ENCODE measurements around the gene CDCA8. TPM values are rescaled to one million over a fixed set of nuclear protein-coding genes. Genes with fewer than 3 reads are reported as not detected.

CDCA8 gene
- total and polyA plus RNA-seq, 2 experiments from 2014 or later, result 31.6 to 37.9 TPM

DNA sequence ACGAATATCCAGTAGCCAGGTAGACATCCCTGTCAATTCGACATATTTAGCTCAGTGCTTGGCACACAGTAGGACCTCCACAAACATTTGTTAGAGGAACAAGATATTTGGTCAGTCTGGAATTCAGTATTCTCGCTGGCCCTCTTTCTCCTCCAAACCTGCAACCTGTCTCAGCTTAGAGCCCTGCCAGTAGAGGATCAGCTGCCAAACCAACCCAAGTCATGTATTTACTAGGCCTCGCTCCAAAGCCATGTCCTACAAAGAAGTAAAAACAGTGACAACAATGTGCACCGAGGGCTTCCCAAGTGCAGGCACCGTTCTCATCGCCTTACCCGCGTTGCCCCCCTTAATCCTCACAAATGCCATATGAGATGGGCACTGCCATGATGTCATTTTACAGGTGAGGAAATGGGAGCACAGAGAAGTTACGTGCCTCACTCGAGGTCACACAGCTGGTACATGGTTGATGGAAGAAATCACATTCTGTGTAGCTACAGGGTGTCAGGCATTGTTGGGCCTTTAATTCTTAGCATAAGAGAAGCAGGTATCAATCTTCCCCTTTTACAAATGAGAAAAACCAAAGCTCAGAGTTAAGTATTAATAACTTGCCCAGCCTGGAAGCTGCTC lies 26.0 kb upstream of the CDCA8 start (continued):
- TF ChIP-seq, protein P1, sequence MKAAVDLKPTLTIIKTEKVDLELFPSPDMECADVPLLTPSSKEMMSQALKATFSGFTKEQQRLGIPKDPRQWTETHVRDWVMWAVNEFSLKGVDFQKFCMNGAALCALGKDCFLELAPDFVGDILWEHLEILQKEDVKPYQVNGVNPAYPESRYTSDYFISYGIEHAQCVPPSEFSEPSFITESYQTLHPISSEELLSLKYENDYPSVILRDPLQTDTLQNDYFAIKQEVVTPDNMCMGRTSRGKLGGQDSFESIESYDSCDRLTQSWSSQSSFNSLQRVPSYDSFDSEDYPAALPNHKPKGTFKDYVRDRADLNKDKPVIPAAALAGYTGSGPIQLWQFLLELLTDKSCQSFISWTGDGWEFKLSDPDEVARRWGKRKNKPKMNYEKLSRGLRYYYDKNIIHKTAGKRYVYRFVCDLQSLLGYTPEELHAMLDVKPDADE (IDR thresholded peaks at IDR 0.05), result no peak

DNA sequence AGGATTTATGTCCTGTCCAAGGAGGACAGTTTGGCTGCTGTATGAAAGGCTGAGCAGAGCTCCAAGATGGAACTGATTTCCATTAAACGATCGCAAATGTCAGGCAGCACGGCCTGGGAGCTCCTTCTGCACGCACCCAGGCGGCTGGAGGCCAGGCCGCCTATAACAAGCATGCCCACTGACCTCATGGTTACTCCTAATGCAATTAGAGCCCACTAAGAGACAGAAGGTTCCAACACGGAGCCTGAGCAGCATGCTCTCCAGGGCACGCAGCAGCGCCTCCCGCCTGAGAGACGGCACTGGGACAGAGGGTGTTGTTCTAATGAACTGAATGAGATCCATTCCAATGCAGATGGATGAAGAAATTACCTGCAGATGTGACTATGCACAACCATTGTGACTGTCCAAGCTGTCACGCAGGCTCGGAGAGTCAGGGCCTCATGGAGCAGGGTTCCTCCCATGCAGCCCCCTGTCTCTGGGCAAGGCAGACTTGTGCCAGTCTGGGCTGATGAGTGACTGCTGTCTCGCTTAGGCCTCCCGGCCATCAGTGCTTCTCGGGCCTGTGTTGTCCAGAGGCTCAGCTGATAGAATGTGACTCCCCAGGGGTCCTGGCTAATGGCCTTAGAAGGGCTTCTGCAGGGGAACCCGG lies 25.2 kb upstream of the CDCA8 start:
- TF ChIP-seq CREB1 (CRISPR knock-in tag; IDR thresholded peaks at IDR 0.05; ENCODE audit: low read depth), result no peak
- TF ChIP-seq, protein P2, sequence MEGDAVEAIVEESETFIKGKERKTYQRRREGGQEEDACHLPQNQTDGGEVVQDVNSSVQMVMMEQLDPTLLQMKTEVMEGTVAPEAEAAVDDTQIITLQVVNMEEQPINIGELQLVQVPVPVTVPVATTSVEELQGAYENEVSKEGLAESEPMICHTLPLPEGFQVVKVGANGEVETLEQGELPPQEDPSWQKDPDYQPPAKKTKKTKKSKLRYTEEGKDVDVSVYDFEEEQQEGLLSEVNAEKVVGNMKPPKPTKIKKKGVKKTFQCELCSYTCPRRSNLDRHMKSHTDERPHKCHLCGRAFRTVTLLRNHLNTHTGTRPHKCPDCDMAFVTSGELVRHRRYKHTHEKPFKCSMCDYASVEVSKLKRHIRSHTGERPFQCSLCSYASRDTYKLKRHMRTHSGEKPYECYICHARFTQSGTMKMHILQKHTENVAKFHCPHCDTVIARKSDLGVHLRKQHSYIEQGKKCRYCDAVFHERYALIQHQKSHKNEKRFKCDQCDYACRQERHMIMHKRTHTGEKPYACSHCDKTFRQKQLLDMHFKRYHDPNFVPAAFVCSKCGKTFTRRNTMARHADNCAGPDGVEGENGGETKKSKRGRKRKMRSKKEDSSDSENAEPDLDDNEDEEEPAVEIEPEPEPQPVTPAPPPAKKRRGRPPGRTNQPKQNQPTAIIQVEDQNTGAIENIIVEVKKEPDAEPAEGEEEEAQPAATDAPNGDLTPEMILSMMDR (conservative IDR thresholded peaks at IDR 0.05; ENCODE audit: low read depth in 2 of 2), result peak in 1 of 2 experiments; percentile 46; a peak in 2 of 4 replicates
- no peaks in the 10 kb centered on the region for H3F3A ChIP-seq (replicated peaks; ENCODE audit: low read depth)
- no peaks in the 10 kb centered on the region for H3K36me3 Mint-ChIP-seq (ENCODE audit: low read depth)
- no peaks in the 10 kb centered on the region for H3K9me3 Mint-ChIP-seq
- no peaks in the 10 kb centered on the region for H3K9me2 ChIP-seq (ENCODE audit: insufficient read depth)
- no peak overlapping the region for H3K4me3 Mint-ChIP-seq
- peaks cover 10% of the 10 kb centered on the region; the same call in 2 of the 3 replicates for H3K4me1 Mint-ChIP-seq
- no peaks in the 10 kb centered on the region for H3K4me1 ChIP-seq (ENCODE audit: insufficient read depth)
- H3K4me3 ChIP-seq, result no peak overlapping the region
- H3K27ac Mint-ChIP-seq, result no peak overlapping the region
- H3K36me3 ChIP-seq (ENCODE audit: insufficient read depth), result no peaks in the 10 kb centered on the region
- H2AFZ ChIP-seq, result peak overlapping the region; percentile 85
- H4K20me1 ChIP-seq (replicated peaks; ENCODE audit: insufficient read depth), result no peaks in the 10 kb centered on the region
- DNase-seq (ENCODE audit: low spot score), result peak; percentile 43
- no peak overlapping the region for H3K4me2 ChIP-seq
- no peak overlapping the region for H3K27ac ChIP-seq (ENCODE audit: low read depth)
- peak; percentile 54 for ATAC-seq
- no peaks in the 10 kb centered on the region for H3K79me2 ChIP-seq (replicated peaks; ENCODE audit: insufficient read depth)
- H3K27me3 ChIP-seq (ENCODE audit: insufficient read depth), result no peaks in the 10 kb centered on the region
- peaks cover 10% of the 10 kb centered on the region for H3K27me3 Mint-ChIP-seq (ENCODE audit: insufficient read depth, low read depth, poor library complexity)

DNA sequence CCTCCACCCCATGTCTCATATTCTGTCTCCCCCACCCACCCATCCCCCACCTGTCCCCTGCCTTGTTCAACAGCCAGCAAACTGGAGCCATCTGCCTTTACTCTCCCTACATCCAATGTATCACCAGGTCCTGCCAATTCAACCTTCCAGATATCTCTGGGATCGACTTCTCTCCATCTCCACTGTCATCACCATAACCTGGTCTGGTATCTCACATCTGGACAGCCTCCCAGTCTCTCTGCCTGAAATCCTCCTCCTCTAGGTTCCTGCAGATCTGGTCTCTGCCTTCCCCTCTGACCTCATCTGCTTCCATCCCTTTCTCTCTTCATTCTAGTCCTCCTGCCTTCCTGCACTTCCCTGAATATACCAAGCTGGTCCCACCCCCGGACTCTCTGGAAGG lies 22.2 kb upstream of the CDCA8 start:
- Histone ChIP-seq H3K9me2 (ENCODE audit: insufficient read depth) (no peaks in the 10 kb centered on the region), H2AFZ (no peak overlapping the region), H3K4me2 (no peak overlapping the region), H3K36me3 (ENCODE audit: insufficient read depth) (no peaks in the 10 kb centered on the region), H4K20me1 (replicated peaks; ENCODE audit: insufficient read depth) (no peaks in the 10 kb centered on the region), H3K4me3 (no peak overlapping the region), H3K27ac (ENCODE audit: low read depth) (no peak overlapping the region), H3K27me3 (ENCODE audit: insufficient read depth) (no peaks in the 10 kb centered on the region), H3K4me1 (ENCODE audit: insufficient read depth) (no peaks in the 10 kb centered on the region), H3F3A (replicated peaks; ENCODE audit: low read depth) (no peaks in the 10 kb centered on the region), H3K79me2 (replicated peaks; ENCODE audit: insufficient read depth) (no peaks in the 10 kb centered on the region)
- Mint-ChIP-seq H3K27me3 (ENCODE audit: insufficient read depth, low read depth, poor library complexity) (peaks cover 5% of the 10 kb centered on the region), H3K36me3 (ENCODE audit: low read depth) (no peaks in the 10 kb centered on the region), H3K9me3 (no peaks in the 10 kb centered on the region), H3K4me1 (peaks cover 2% of the 10 kb centered on the region; the same call in 1 of the 3 replicates), H3K27ac (no peak overlapping the region), H3K4me3 (no peak overlapping the region)
- ATAC-seq (no peak), DNase-seq (ENCODE audit: low spot score) (no peak)
- TF ChIP-seq, protein P1 (IDR thresholded peaks at IDR 0.05), result no peak
- no peak for TF ChIP-seq JUNB (IDR thresholded peaks at IDR 0.05; ENCODE audit: unreplicated experiment)
- no peak for TF ChIP-seq NANOG (IDR thresholded peaks at IDR 0.05; ENCODE audit: borderline replicate concordance)
- no peak for TF ChIP-seq ZNF114 (CRISPR knock-in tag; IDR thresholded peaks at IDR 0.05)
- TF ChIP-seq, protein P2 (conservative IDR thresholded peaks at IDR 0.05; ENCODE audit: low read depth in 2 of 2), result no peak
